HG02970 (cell line): ENCODE measurements around the gene FHDC1.
"Not testable (repeated sequence)": the region's sequence is repeated elsewhere in the genome, so short reads cannot be mapped to it uniquely, and the experiment has no call there.

Experiments
- ATAC-seq: cut with Tn5 transposase; IDR thresholded peaks from one replicate; pipeline ENCODE4 v1.9.1; 2021; ENCODE audit warnings: mild to moderate bottlenecking, moderate library complexity, moderate number of reproducible peaks; ENCODE audit not compliant: unreplicated experiment, low FRiP score

FHDC1 gene

DNA sequence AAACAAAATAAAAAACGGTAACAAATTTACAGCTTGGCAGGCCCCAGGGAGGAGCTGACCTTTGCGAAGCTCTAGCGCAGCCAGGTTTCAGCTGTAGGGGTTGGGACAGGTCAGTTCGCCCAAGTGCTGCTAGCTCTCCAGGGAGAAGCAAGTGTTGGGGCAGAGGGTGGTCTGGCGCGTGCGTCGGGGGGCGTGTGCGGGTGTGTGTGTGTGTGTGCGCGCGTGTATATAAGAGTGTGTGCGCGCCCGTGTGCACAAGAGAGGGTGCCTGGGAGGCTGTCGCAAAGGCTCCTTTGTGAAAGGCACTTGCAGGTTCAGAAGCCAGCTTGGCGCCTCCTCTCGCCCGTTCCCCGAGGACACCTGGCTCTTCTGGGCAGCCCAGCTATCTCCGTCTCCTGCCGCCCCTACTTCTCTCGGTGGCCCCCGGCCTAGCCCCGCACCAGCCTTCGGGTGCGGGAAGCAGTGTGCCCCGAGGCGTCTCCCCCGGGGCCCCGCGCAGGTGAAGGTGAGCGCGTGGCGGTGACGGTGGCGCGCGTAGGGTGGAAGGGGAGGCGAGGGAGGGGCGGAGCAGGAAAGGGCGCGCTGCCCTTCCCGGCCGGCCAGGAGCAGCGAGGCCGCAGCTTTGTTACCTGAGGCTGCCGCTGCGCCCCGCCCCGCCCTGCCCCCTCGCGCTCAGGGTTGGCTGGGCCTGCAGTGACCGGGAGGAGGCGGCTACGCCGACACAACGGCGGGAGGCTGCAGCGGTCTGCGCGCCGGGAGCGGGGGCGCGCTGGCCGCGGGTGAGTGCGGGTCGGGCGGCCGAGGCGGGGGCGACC, at the start of gene FHDC1:
FHDC1 (plus strand) TSS at position 693 of the 815 bp plus-strand sequence. CDS start 6,735 bp downstream, outside the sequence.
- no peak for ATAC-seq

GRCh38 chr4:152887981-152888380, 48.1 kb upstream of the FHDC1 start:
- no peak for ATAC-seq

GRCh38 chr4:152892974-152893373, 43.1 kb upstream of the FHDC1 start:
- ATAC-seq = no peak

DNA sequence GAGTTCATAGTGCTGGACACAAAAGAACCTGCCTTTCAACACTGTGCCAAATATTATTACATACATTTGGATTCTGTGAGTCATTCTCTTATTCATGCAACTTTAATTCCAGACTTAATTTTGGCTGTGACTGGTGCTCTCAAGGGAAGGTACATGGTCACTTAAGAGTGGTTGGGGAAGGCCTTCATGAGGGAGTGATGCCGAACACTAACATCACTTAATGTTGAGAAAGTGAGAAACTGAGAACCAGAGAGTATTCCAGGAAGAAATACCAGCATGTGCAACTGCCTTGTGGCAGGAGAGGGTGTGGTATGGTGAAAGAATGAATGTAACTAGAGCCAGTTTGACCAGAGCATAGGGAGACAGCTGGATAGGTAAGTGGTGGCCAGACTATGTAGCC, 41.5 kb upstream of the FHDC1 start:
- ATAC-seq = no peak

DNA sequence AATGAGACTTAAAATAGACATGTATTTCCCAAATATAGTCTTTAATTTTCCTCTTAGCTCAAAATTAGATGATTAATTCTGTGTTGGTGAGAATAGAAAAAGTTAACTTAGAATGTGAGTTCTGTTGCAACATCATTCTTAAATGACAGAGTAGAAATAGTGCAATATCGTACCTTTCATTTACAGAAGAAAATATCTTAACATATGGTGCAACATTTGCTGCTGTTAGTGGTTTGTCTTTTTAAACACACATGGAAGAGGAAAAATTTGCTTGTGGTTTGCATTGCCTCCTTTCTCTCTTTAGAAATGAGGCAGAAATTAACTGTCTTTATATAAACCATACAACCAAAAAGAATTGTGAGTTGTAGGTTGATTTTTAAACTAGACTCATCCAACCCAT, 39.3 kb upstream of the FHDC1 start:
- no peak for ATAC-seq

- ATAC-seq = not testable (repeated sequence)
These were observed 38.0 kb upstream of the FHDC1 start for GRCh38 chr4:152898133-152898532.

DNA sequence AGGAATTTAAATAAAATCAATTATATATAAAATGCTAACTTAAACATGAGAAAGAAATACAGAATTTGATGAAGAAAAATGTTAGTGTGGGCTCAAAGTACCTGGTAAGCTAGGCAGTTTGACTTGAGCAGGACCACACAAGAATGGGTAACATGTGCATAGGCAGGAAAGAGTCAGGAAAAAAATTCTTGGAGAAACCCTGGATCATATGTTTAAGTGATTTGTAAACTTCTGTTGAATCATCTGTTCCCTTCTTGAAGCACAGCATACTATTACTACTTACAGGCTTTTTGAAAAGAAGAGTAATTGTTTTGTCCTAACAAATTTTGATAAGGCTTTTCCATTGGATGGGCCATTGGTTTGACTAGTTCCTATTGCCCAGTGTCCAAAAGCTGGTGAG, 37.5 kb upstream of the FHDC1 start:
- no peak for ATAC-seq

DNA sequence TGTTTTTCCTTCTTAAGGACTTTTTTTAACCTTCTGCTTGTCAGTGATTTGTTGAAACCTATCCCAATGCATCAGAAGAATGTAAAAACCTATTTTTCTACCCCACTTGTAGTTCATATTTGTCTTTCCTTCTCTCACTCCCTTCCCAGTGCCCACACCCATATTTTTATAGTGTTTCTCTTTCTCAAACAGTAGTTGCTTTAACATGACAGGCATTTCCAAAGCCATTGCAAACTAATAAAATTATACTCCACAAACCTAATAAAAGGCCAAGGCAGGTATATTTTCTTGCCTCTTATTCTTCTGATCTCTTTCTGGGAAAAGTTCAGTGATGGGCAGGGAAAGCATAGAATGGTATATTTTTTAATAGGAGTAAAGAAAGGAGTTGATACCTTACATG, 35.7 kb upstream of the FHDC1 start:
- no peak for ATAC-seq

- no peak for ATAC-seq
These were observed 34.9 kb upstream of the FHDC1 start for GRCh38 chr4:152901205-152901604.

DNA sequence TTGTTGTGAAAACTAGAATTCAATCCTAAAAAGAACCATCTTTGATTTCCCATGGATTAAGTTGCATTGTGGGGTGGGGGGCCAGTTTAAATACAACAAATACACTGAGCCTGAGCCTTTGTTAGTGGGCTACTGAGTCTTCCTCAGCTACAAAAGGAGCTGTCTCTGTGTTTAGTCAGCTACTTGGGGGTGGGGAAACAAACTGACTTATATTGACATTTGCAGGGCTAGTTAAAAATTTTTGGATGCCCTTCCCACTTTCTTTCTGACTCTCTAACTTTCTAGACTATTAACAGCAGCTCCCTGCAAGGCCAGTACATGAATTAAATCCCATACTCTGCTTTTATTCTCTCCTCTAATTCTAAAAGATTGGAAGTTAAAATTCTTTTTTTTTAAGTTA, 32.5 kb upstream of the FHDC1 start:
- no peak for ATAC-seq

DNA sequence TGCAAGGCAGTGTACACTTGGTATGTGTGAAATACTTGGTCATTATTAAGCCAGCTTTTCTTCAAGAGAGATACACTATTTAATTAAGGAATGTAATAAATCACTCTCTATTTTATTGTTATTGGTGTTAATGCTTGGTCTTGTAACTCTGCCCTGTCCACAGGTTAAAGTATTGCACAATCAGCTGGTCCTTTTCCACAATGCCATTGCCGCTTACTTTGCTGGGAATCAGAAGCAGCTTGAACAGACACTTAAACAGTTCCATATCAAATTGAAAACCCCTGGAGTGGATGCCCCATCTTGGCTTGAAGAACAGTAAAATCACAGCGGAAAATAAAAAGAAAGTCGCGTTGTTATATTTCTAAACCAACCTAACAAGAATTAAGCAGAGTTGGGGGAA, 26.2 kb upstream of the FHDC1 start:
- ATAC-seq = no peak

- ATAC-seq = no peak
These were observed 25.6 kb upstream of the FHDC1 start for GRCh38 chr4:152910521-152910920.

GRCh38 chr4:152917543-152918395, 18.4 kb upstream of the FHDC1 start:
- ATAC-seq = no peak

DNA sequence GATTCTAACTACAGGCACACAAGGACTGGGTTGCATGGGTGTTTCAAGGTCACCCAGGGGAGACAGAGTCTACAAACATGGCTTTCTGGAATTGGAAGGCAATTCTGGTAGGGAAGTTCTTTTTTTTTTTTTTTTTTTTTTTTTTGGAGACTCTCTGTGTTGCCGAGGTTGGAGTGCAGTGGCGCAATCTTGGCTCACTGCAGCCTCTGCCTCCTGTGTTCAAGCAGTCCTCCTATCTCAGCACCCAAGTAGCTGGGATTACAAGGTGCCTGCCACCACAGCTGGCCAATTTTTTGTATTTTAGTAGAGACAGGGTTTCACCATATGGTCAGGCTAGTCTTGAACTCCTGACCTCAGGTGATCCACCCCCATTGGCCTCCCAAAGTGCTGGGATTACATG, 16.3 kb upstream of the FHDC1 start:
- ATAC-seq = no peak

DNA sequence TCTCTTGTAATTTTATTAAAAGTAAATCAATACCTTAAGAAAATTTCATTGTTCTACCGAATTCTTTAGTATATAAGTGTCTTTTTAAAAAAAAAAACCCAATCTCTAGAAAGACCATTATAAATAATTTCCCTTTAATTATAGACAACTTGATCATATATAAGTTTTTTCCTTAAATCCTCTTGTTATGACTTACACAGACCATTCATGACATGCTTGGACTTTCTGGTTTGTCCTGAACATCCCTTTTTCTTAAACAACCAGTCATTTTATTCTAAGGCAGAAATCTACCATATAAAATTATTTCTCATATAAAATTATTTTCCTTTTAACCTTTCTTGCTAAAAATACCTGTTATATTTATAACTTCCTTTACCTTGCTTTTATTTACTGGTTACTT, 15.4 kb upstream of the FHDC1 start:
- ATAC-seq = no peak

DNA sequence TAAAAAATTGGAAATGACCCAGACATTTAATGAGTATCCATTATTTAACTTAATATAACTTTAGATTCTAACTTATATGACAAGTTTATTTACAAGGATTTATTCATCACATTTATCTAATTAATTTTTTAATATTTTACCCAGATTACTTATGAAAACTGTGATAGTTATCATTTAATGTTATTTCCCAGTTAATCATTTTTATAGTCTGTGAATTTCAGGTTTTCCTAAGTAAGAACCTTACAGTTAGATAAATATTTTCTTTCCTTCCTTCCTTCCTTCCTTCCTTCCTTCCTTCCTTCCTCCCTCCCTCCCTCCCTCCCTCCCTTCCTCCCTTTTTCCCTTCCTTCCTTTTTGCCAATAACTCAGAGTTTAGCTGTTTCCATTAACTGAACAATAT, 14.8 kb upstream of the FHDC1 start:
- no peak for ATAC-seq

DNA sequence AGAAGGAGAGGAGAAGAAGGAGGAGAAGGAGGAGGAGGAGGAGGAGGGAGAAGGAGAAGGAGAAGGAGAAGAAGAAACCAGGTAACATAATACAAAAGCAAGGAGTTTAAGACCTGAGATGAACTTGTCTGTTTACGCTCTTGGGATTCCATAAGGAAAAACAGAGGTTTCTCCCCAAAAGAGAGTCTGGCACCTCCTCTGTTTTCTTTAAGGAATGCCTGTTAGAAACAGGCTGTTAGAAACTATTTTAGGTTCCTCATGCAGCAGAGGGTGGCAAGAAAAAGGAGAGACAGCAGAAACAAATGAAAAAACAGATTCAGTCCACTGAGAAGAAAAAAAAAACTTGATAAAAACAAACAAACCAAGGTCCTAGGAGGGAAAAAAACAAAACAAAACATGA, 10.3 kb upstream of the FHDC1 start:
- no peak for ATAC-seq

- ATAC-seq = no peak
These were observed 9.2 kb upstream of the FHDC1 start for GRCh38 chr4:152926959-152927358.

DNA sequence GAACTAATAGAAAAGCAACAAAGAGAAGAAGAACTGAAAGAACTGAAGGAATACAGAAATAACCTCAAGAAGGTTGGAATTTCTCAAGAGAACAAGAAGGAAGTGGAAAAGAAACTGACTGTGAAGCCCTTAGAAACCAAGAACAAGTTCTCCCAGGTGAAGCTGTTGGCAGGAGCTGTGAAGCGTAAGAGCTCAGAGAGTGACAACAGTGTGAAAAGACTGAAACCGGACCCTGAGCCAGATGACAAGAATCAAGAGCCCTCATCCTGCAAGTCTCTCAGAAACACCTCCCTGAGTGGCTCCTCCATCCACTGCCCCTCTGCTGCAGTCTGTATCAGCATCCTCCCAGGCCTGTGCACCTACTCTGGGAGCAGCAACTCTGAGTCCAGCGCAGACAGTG, 8.4 kb upstream of the FHDC1 start:
- no peak for ATAC-seq

- ATAC-seq = no peak
These were observed 7.8 kb upstream of the FHDC1 start for GRCh38 chr4:152928286-152928685.

- no peak for ATAC-seq
These were observed 6.2 kb upstream of the FHDC1 start for GRCh38 chr4:152929888-152930287.

DNA sequence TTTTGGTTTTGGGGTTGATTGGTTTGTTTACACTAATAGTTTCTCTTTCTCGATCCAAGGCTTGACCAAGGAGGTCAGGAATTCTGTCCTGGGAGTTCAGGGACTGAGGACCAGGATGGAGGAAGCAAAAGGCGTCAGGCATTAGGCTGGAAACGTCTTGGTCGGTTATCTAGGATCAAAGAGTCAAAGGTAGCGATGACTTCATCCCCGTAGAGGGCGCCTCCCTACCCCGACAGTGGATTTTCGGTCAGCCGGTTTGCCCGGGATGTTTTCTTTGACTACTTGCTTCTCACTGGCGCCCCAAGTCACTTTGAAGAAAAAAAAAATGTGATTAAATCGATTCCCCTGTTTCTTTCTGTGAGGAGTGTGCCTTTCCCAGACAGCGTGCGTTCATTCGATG, 980 bp upstream of the FHDC1 start:
- no peak for ATAC-seq
